H9 (cell line): ENCODE results near the gene TDRD3. TPM values are rescaled to one million over a fixed set of nuclear protein-coding genes. Genes with fewer than 3 reads are reported as not detected.

Experiments
- DNase-seq: peaks from one replicate; pipeline ENCODE4 v3.0.0-alpha.2; 2017
- H2AFZ ChIP-seq: one replicate; pipeline ENCODE4 v1.6.1; 2013; ENCODE audit warnings: mild to moderate bottlenecking, low read length, control low read depth, moderate library complexity
- H2AK5ac ChIP-seq: 2 replicates; pipeline ENCODE4 v1.6.1; 2013; ENCODE audit warnings: low read length, control low read depth, mixed read lengths; ENCODE audit not compliant: insufficient read length
- H2BK120ac ChIP-seq: one replicate; pipeline ENCODE4 v1.6.1; 2013; ENCODE audit warnings: low read depth, mild to moderate bottlenecking, low read length, control low read depth, inconsistent platforms; ENCODE audit not compliant: poor library complexity, severe bottlenecking
- H2BK12ac ChIP-seq: 2 replicates; pipeline ENCODE4 v1.6.1; 2013; ENCODE audit warnings: low read length, control low read depth, mixed read lengths, low read depth; ENCODE audit not compliant: insufficient read length
- H2BK15ac ChIP-seq: 2 replicates; pipeline ENCODE4 v1.6.1; 2013; ENCODE audit warnings: low read depth, low read length, control low read depth
- H2BK20ac ChIP-seq: one replicate; pipeline ENCODE4 v1.6.1; 2013; ENCODE audit warnings: low read depth, mild to moderate bottlenecking, low read length, control low read depth, inconsistent platforms; ENCODE audit not compliant: poor library complexity, severe bottlenecking
- H2BK5ac ChIP-seq: 2 replicates; pipeline ENCODE4 v1.6.1; 2013; ENCODE audit warnings: low read length, control low read depth, mixed read lengths; ENCODE audit not compliant: insufficient read length
- H3K14ac ChIP-seq: 2 replicates; pipeline ENCODE4 v1.6.1; 2013; ENCODE audit warnings: low read length, control low read depth; ENCODE audit not compliant: insufficient read depth
- H3K18ac ChIP-seq: 2 replicates; pipeline ENCODE4 v1.6.1; 2013; ENCODE audit warnings: low read depth, mild to moderate bottlenecking, mixed read lengths, low read length, control low read depth; ENCODE audit not compliant: insufficient read length
- H3K23ac ChIP-seq: 2 replicates; pipeline ENCODE4 v1.6.1; 2013; ENCODE audit warnings: low read length, control low read depth, mixed read lengths, low read depth; ENCODE audit not compliant: insufficient read length
- H3K23me2 ChIP-seq: 2 replicates; pipeline ENCODE4 v1.6.1; 2013; ENCODE audit warnings: low read depth, mild to moderate bottlenecking, mixed read lengths, low read length, control low read depth; ENCODE audit not compliant: insufficient read length, poor library complexity, severe bottlenecking
- H3K27ac ChIP-seq: 2 replicates; pipeline ENCODE4 v1.5.1; 2013; ENCODE audit warnings: low read length, control low read depth, mixed read lengths, low read depth; ENCODE audit not compliant: insufficient read length
- H3K27me3 ChIP-seq: 2 replicates; pipeline ENCODE4 v1.6.1; 2013; ENCODE audit warnings: low read length, control low read depth, inconsistent platforms; ENCODE audit not compliant: insufficient read depth
- H3K4ac ChIP-seq: 2 replicates; pipeline ENCODE4 v1.6.1; 2013; ENCODE audit warnings: low read depth, mild to moderate bottlenecking, control low read depth, inconsistent platforms, low read length, moderate library complexity
- H3K4me1 ChIP-seq: 2 replicates; pipeline ENCODE4 v1.6.1; 2013; ENCODE audit warnings: low read length, control low read depth, inconsistent platforms; ENCODE audit not compliant: insufficient read depth
- H3K4me2 ChIP-seq: 2 replicates; pipeline ENCODE4 v1.6.1; 2013; ENCODE audit warnings: low read length, control low read depth, mixed read lengths; ENCODE audit not compliant: insufficient read length, insufficient read depth
- H3K56ac ChIP-seq: 2 replicates; pipeline ENCODE4 v1.6.1; 2013; ENCODE audit warnings: low read depth, mild to moderate bottlenecking, mixed read lengths, low read length, control low read depth; ENCODE audit not compliant: insufficient read length
- H3K79me1 ChIP-seq: 2 replicates; pipeline ENCODE4 v1.6.1; 2013; ENCODE audit warnings: low read depth, mild to moderate bottlenecking, moderate library complexity, low read length, control low read depth, inconsistent platforms; ENCODE audit not compliant: insufficient read depth, poor library complexity, severe bottlenecking
- H3K79me2 ChIP-seq: 2 replicates; pipeline ENCODE4 v1.6.1; 2013; ENCODE audit warnings: low read length, control low read depth, inconsistent platforms; ENCODE audit not compliant: insufficient read depth
- H3K9ac ChIP-seq: 2 replicates; pipeline ENCODE4 v1.6.1; 2013; ENCODE audit warnings: low read length, control low read depth, mixed read lengths; ENCODE audit not compliant: insufficient read length; ENCODE audit errors: extremely low read depth
- H3K9me3 ChIP-seq: one replicate; pipeline ENCODE4 v1.6.1; 2013; ENCODE audit warnings: low read depth, low read length, inconsistent platforms; ENCODE audit not compliant: control insufficient read depth
- H3T11ph ChIP-seq: one replicate; pipeline ENCODE4 v1.6.1; 2013; ENCODE audit warnings: mild to moderate bottlenecking, low read length, control low read depth, inconsistent platforms
- H4K20me1 ChIP-seq: one replicate; pipeline ENCODE4 v1.6.1; 2013; ENCODE audit not compliant: control insufficient read depth, insufficient read length, insufficient read depth
- H4K5ac ChIP-seq: 2 replicates; pipeline ENCODE4 v1.6.1; 2013; ENCODE audit warnings: low read depth, mild to moderate bottlenecking, mixed read lengths, low read length, control low read depth; ENCODE audit not compliant: insufficient read length
- H4K8ac ChIP-seq: replicated peaks from 2 replicates; pipeline ENCODE4 v1.6.1; 2013; ENCODE audit warnings: low read length, control low read depth, mixed read lengths, low read depth; ENCODE audit not compliant: insufficient read length
- H4K91ac ChIP-seq: 2 replicates; pipeline ENCODE4 v1.6.1; 2013; ENCODE audit warnings: low read depth, mild to moderate bottlenecking, moderate library complexity, mixed read lengths, low read length, control low read depth; ENCODE audit not compliant: insufficient read length
- H3K27ac Mint-ChIP-seq, 3 experiments: 2 replicates in 2 of 3; 3 replicates in 1 of 3; pipeline ENCODE4 v1.8.0; 2020 to 2021; ENCODE audit warnings: mixed read lengths in 3 of 3, mild to moderate bottlenecking in 1 of 3, moderate library complexity in 1 of 3
- H3K27me3 Mint-ChIP-seq: 2 replicates; pipeline ENCODE4 v1.8.0; 2021; ENCODE audit warnings: low read depth, mild to moderate bottlenecking, moderate library complexity, mixed read lengths
- H3K36me3 Mint-ChIP-seq, 3 experiments: 2 replicates in 2 of 3; 3 replicates in 1 of 3; pipeline ENCODE4 v1.8.0; 2020 to 2021; ENCODE audit warnings: low read depth in 3 of 3, mixed read lengths in 3 of 3; ENCODE audit not compliant: insufficient read depth in 1 of 3
- H3K4me1 Mint-ChIP-seq, 2 experiments: 2 replicates each; pipeline ENCODE4 v1.8.0; 2020; ENCODE audit warnings: mixed read lengths in 2 of 2
- H3K4me3 Mint-ChIP-seq, 2 experiments: 2 replicates in 1 of 2; 3 replicates in 1 of 2; pipeline ENCODE4 v1.8.0; 2020 to 2021; ENCODE audit warnings: mild to moderate bottlenecking in 2 of 2, mixed read lengths in 2 of 2, moderate library complexity in 1 of 2
- H3K9me3 Mint-ChIP-seq, 2 experiments: 2 replicates in 1 of 2; 3 replicates in 1 of 2; pipeline ENCODE4 v1.8.0; 2020; ENCODE audit warnings: mild to moderate bottlenecking in 2 of 2, mixed read lengths in 2 of 2, moderate library complexity in 1 of 2
- total RNA-seq: library from RNA; stranded (reverse); gene quantifications from 2 replicates; pipeline ENCODE4 v1.2.1, GENCODE V29; 2021
- TF ChIP-seq, protein P1 (sequence below): fragments of 200-600 bp; sonication (generic); conservative IDR thresholded peaks from 3 replicates; pipeline ENCODE4 v1.8.0; 2021; ENCODE audit warnings: antibody characterized with exemption, mild to moderate bottlenecking

The TDRD3 gene
- total RNA-seq, 1 experiment from 2014 or later = 16.1 TPM

DNA sequence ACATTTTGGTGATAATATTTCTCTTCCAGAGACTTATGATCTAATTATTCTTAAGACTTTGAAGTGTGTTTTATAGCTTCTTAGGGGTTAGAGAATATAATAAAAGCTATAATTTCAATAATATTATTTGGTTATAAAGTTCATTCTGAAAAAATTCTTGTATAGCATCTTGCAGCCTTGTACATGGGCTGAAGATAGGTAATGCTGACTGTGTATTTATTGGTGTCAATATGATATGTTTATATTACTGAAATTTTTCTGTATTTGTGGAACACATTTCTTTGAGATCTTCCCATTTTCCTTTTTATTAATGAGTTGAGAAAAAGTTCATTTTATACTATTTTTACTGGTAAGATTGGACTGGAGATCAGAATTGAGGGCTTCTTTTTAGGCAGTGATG, 87.8 kb downstream of the TDRD3 start:
- Histone ChIP-seq H3K4ac (no peak overlapping the region), H3K14ac (no peak overlapping the region), H2BK20ac (no peak overlapping the region), H3K18ac (no peak overlapping the region), H3K79me2 (no peaks in the 10 kb centered on the region), H3K4me1 (no peaks in the 10 kb centered on the region), H2AFZ (no peak overlapping the region), H2BK12ac (no peak overlapping the region), H3K4me2 (no peak overlapping the region), H2BK5ac (no peak overlapping the region), H3K79me1 (no peaks in the 10 kb centered on the region), H4K5ac (no peak overlapping the region), H3T11ph (no peak overlapping the region), H3K27me3 (no peaks in the 10 kb centered on the region), H2BK120ac (no peak overlapping the region), H2BK15ac (no peak overlapping the region), H2AK5ac (no peak overlapping the region), H4K91ac (no peak overlapping the region), H3K23me2 (no peaks in the 10 kb centered on the region), H3K9me3 (peaks cover 10% of the 10 kb centered on the region), H4K20me1 (no peaks in the 10 kb centered on the region), H3K23ac (no peak overlapping the region), H4K8ac (no peak overlapping the region), H3K56ac (no peak overlapping the region), H3K9ac (no peak overlapping the region), H3K27ac (no peak overlapping the region)
- Mint-ChIP-seq H3K4me1 (peaks cover 0 to 16% of the 10 kb centered on the region in 2 experiments; a peak in 2 of 4 replicates), H3K9me3 (peaks cover 21 to 33% of the 10 kb centered on the region in 2 experiments), H3K4me3 (no peak overlapping the region), H3K27ac (no peak overlapping the region), H3K27me3 (no peaks in the 10 kb centered on the region), H3K36me3 (peaks cover 34 to 58% (median 42%) of the 10 kb centered on the region in 3 experiments)
- TF ChIP-seq, protein P1, sequence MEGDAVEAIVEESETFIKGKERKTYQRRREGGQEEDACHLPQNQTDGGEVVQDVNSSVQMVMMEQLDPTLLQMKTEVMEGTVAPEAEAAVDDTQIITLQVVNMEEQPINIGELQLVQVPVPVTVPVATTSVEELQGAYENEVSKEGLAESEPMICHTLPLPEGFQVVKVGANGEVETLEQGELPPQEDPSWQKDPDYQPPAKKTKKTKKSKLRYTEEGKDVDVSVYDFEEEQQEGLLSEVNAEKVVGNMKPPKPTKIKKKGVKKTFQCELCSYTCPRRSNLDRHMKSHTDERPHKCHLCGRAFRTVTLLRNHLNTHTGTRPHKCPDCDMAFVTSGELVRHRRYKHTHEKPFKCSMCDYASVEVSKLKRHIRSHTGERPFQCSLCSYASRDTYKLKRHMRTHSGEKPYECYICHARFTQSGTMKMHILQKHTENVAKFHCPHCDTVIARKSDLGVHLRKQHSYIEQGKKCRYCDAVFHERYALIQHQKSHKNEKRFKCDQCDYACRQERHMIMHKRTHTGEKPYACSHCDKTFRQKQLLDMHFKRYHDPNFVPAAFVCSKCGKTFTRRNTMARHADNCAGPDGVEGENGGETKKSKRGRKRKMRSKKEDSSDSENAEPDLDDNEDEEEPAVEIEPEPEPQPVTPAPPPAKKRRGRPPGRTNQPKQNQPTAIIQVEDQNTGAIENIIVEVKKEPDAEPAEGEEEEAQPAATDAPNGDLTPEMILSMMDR = no peak
- no peak for DNase-seq
